Peyer's patch (tissue), 4 donors: ENCODE measurements around the gene MYH10.

ENCODE experiments used
- POLR2A ChIP-seq, 2 donors: fragments of 450-650 bp; IDR thresholded peaks; one replicate each; pipeline ENCODE4 v1.5.1; 2017; ENCODE audit warnings: antibody characterized with exemption in 2 of 2, mild to moderate bottlenecking in 2 of 2, moderate library complexity in 2 of 2
- TF ChIP-seq, protein P1 (sequence below), 6 experiments: fragments of 450-650 bp in 4 of 6; fragments of 200-600 bp in 2 of 6; sonication (generic) in 1 of 6; IDR thresholded peaks; one replicate each; pipeline ENCODE4 v1.5.1; 2017 to 2019; ENCODE audit warnings: antibody characterized with exemption in 6 of 6, mild to moderate bottlenecking in 3 of 6, moderate library complexity in 1 of 6

DNA sequence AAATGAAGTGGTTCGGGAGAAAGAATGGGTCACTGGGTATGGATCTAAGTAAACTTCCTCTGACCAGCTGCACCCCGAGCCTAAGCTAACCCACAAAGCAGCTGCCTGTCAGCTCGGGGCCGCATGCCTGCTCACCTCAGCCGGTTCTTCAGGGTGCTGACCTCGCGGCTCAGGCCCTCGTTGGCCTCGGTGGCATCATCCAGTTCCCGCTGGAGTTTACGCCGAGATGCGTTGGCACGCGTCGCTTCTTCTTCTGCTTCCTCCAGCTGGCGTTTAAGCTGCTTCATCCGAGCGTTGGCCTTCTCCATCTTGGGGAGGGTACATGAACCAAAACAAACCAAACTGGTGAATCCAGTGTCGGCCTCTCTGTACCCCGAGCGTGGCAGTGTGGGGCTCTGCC lies 153.8 kb downstream of the MYH10 start:
- TF ChIP-seq, protein P1, sequence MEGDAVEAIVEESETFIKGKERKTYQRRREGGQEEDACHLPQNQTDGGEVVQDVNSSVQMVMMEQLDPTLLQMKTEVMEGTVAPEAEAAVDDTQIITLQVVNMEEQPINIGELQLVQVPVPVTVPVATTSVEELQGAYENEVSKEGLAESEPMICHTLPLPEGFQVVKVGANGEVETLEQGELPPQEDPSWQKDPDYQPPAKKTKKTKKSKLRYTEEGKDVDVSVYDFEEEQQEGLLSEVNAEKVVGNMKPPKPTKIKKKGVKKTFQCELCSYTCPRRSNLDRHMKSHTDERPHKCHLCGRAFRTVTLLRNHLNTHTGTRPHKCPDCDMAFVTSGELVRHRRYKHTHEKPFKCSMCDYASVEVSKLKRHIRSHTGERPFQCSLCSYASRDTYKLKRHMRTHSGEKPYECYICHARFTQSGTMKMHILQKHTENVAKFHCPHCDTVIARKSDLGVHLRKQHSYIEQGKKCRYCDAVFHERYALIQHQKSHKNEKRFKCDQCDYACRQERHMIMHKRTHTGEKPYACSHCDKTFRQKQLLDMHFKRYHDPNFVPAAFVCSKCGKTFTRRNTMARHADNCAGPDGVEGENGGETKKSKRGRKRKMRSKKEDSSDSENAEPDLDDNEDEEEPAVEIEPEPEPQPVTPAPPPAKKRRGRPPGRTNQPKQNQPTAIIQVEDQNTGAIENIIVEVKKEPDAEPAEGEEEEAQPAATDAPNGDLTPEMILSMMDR (IDR thresholded peaks at IDR 0.05): no peak
- no peak for TF ChIP-seq POLR2A (IDR thresholded peaks at IDR 0.05)
